SK-N-SH treated with all-trans-retinoic acid at 6 μM for 48 hours (cell line): Measurements from ENCODE around the gene IKZF3.

Experiments used
- ATAC-seq: fragments of 200-7000 bp; cut with Tn5 transposase; 3 replicates; pipeline ENCODE4 v1.9.1; 2020; ENCODE audit warnings: mild to moderate bottlenecking, moderate library complexity
- CSDC2 ChIP-seq: fragments of 250-450 bp; sonication (Bioruptor Pico); IDR thresholded peaks from 2 replicates; pipeline ENCODE4 v1.5.0; 2020; ENCODE audit warnings: mild to moderate bottlenecking, moderate library complexity
- CSRNP3 ChIP-seq: fragments of 250-450 bp; sonication (Bioruptor Pico); IDR thresholded peaks from 2 replicates; pipeline ENCODE4 v1.5.1; 2021; ENCODE audit warnings: mild to moderate bottlenecking, moderate library complexity
- ESRRG ChIP-seq: fragments of 250-450 bp; sonication (Bioruptor Pico); IDR thresholded peaks from 2 replicates; pipeline ENCODE4 v1.6.1; 2021; ENCODE audit warnings: mild to moderate bottlenecking
- GLIS3 ChIP-seq: fragments of 250-450 bp; sonication (Bioruptor Pico); IDR thresholded peaks from 2 replicates; pipeline ENCODE4 v1.5.0; 2020; ENCODE audit warnings: mild to moderate bottlenecking, moderate library complexity
- ISL1 ChIP-seq: fragments of 250-450 bp; sonication (Bioruptor Pico); IDR thresholded peaks from 2 replicates; pipeline ENCODE4 v2.1.2; 2022; ENCODE audit warnings: mild to moderate bottlenecking, moderate library complexity
- OSR1 ChIP-seq: fragments of 250-450 bp; sonication (Bioruptor Pico); IDR thresholded peaks from 2 replicates; pipeline ENCODE4 v1.8.0; 2022; ENCODE audit warnings: moderate library complexity, mild to moderate bottlenecking, inconsistent platforms
- POU6F1 ChIP-seq: fragments of 250-450 bp; sonication (Bioruptor Pico); IDR thresholded peaks from 2 replicates; pipeline ENCODE4 v1.8.0; 2021; ENCODE audit warnings: low read depth, mild to moderate bottlenecking, moderate library complexity, borderline replicate concordance
- PPARA ChIP-seq: fragments of 250-450 bp; sonication (Bioruptor Pico); IDR thresholded peaks from 2 replicates; pipeline ENCODE4 v1.5.0; 2020; ENCODE audit warnings: mild to moderate bottlenecking, borderline replicate concordance
- RARB ChIP-seq: fragments of 250-450 bp; sonication (Bioruptor Pico); IDR thresholded peaks from 2 replicates; pipeline ENCODE4 v1.8.0; 2021; ENCODE audit warnings: mild to moderate bottlenecking, moderate library complexity
- SNAI2 ChIP-seq: fragments of 250-450 bp; sonication (Bioruptor Pico); IDR thresholded peaks from 2 replicates; pipeline ENCODE4 v1.5.0; 2020; ENCODE audit warnings: mild to moderate bottlenecking, moderate library complexity
- TCF4 ChIP-seq: fragments of 250-450 bp; sonication (Bioruptor Pico); IDR thresholded peaks from 2 replicates; pipeline ENCODE4 v1.8.0; 2021; ENCODE audit warnings: mild to moderate bottlenecking, moderate library complexity, borderline replicate concordance
- TOX ChIP-seq: fragments of 250-450 bp; sonication (Bioruptor Pico); IDR thresholded peaks from 2 replicates; pipeline ENCODE4 v1.8.0; 2021; ENCODE audit warnings: mild to moderate bottlenecking, moderate library complexity, borderline replicate concordance
- ZC3H10 ChIP-seq: fragments of 250-450 bp; sonication (Bioruptor Pico); IDR thresholded peaks from 2 replicates; pipeline ENCODE4 v1.5.1; 2021; ENCODE audit warnings: mild to moderate bottlenecking, moderate library complexity
- ZFP3 ChIP-seq: fragments of 250-450 bp; sonication (Bioruptor Pico); IDR thresholded peaks from 2 replicates; pipeline ENCODE4 v1.5.0; 2020; ENCODE audit warnings: mild to moderate bottlenecking, moderate library complexity
- ZFP30 ChIP-seq: fragments of 450-650 bp; formaldehyde crosslinking; IDR thresholded peaks from 2 replicates; pipeline ENCODE4 v1.5.0; 2022; ENCODE audit warnings: mild to moderate bottlenecking, moderate library complexity
- ZNF565 ChIP-seq: fragments of 450-650 bp; formaldehyde crosslinking; conservative IDR thresholded peaks from 2 replicates; pipeline ENCODE4 v1.5.0; 2020; ENCODE audit warnings: low read depth, mild to moderate bottlenecking, moderate library complexity
- ZNF70 ChIP-seq: fragments of 450-650 bp; formaldehyde crosslinking; IDR thresholded peaks from 2 replicates; pipeline ENCODE4 v1.5.0; 2020; ENCODE audit warnings: mild to moderate bottlenecking, moderate library complexity
- ZNF8 ChIP-seq: fragments of 450-650 bp; formaldehyde crosslinking; IDR thresholded peaks from 2 replicates; pipeline ENCODE4 v1.5.0; 2020; ENCODE audit warnings: mild to moderate bottlenecking, moderate library complexity
- TF ChIP-seq, protein P1 (sequence below): fragments of 250-450 bp; sonication (Bioruptor Pico); IDR thresholded peaks from 2 replicates; pipeline ENCODE4 v1.8.0; 2020; ENCODE audit warnings: mild to moderate bottlenecking, moderate library complexity, borderline replicate concordance
- TF ChIP-seq, protein P2 (sequence below): fragments of 250-450 bp; sonication (Bioruptor Pico); IDR thresholded peaks from 2 replicates; pipeline ENCODE4 v1.5.1; 2020; ENCODE audit warnings: low read depth, mild to moderate bottlenecking, moderate library complexity

IKZF3 gene

DNA sequence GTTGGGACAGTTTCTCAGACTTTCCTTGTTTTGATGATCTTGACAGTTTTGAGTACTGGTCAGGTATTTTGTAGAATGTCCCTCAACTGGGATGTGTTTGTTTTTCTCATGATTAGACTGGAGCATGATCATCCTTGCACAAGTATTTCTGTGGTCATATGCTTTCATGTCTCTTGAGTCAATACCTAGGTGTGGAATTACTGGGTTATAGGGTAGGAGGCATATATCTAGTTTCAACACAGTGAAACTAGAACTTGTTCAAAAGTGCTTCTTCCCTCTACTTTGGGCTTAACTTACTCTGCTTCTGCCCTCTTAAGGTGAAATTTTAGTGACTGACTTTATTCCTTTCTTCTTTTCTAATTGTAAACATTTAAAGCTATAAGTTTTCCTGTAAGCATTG, 30.1 kb downstream of the IKZF3 start (continued):
- TF ChIP-seq TCF4 (CRISPR knock-in tag) (no peak), OSR1 (CRISPR knock-in tag) (no peak), ZC3H10 (CRISPR knock-in tag) (no peak), ZNF565 (CRISPR knock-in tag) (no peak), TOX (CRISPR knock-in tag) (no peak)

DNA sequence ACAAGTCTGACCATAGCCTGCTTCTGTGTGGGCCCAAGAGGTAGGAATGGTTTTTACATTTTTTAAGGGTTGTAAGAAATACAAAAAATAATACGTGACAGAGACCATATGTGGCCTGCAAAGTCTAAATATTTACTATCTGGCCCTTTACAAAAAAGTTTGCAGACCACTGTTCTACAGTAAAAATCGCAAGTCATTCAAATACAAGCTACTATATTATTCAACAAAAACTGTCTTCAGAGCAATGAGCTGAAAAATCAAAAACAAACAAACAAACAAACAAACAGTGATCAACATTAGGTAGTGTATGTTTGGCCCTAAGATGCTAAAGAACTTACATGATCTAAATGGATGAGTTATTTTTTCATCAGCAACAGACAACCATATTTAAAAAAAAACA, 32.5 kb downstream of the IKZF3 start:
- TF ChIP-seq SNAI2 (CRISPR knock-in tag) (no peak), GLIS3 (no peak), ZFP3 (no peak), PPARA (CRISPR knock-in tag) (no peak), RARB (CRISPR knock-in tag) (no peak), ZNF70 (CRISPR knock-in tag) (no peak), POU6F1 (CRISPR knock-in tag) (no peak)
- ATAC-seq = no peak

GRCh38 chr17:39828443-39828842, 35.7 kb downstream of the IKZF3 start:
- TF ChIP-seq ISL1 (CRISPR knock-in tag) (no peak), ZFP3 (no peak), CSRNP3 (CRISPR knock-in tag) (no peak), SNAI2 (CRISPR knock-in tag) (no peak), ZNF565 (CRISPR knock-in tag) (no peak)
- ATAC-seq = no peak

DNA sequence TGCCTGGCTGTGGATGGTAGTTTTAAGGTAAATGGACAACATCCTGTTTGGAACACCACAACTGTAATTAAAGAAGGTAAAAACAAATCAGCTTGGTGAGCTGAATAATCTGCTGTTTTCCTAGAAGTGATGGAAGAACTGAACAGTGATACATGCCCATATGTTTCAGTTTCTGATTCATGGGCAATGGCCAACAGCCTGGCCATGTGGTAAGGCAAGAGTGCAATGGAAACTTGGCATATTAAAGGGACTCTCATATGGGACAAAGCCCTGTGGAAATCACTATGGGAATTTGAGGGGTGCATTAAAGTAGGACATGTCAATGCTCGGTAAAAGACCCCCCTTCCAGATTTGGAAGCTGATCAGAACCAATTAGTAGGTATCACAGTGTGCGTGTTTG, 37.8 kb downstream of the IKZF3 start:
- TF ChIP-seq ESRRG (CRISPR knock-in tag) (no peak), ISL1 (CRISPR knock-in tag) (no peak), GLIS3 (no peak), SNAI2 (CRISPR knock-in tag) (no peak), TOX (CRISPR knock-in tag) (no peak), POU6F1 (CRISPR knock-in tag) (no peak), CSDC2 (CRISPR knock-in tag) (no peak), ZNF8 (CRISPR knock-in tag) (no peak), ZFP3 (no peak), ZNF70 (CRISPR knock-in tag) (no peak)
- TF ChIP-seq, protein P1, sequence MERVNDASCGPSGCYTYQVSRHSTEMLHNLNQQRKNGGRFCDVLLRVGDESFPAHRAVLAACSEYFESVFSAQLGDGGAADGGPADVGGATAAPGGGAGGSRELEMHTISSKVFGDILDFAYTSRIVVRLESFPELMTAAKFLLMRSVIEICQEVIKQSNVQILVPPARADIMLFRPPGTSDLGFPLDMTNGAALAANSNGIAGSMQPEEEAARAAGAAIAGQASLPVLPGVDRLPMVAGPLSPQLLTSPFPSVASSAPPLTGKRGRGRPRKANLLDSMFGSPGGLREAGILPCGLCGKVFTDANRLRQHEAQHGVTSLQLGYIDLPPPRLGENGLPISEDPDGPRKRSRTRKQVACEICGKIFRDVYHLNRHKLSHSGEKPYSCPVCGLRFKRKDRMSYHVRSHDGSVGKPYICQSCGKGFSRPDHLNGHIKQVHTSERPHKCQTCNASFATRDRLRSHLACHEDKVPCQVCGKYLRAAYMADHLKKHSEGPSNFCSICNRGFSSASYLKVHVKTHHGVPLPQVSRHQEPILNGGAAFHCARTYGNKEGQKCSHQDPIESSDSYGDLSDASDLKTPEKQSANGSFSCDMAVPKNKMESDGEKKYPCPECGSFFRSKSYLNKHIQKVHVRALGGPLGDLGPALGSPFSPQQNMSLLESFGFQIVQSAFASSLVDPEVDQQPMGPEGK = no peak
- TF ChIP-seq, protein P2, sequence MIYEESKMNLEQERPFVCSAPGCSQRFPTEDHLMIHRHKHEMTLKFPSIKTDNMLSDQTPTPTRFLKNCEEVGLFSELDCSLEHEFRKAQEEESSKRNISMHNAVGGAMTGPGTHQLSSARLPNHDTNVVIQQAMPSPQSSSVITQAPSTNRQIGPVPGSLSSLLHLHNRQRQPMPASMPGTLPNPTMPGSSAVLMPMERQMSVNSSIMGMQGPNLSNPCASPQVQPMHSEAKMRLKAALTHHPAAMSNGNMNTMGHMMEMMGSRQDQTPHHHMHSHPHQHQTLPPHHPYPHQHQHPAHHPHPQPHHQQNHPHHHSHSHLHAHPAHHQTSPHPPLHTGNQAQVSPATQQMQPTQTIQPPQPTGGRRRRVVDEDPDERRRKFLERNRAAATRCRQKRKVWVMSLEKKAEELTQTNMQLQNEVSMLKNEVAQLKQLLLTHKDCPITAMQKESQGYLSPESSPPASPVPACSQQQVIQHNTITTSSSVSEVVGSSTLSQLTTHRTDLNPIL (CRISPR knock-in tag) = no peak
- ATAC-seq = no peak

DNA sequence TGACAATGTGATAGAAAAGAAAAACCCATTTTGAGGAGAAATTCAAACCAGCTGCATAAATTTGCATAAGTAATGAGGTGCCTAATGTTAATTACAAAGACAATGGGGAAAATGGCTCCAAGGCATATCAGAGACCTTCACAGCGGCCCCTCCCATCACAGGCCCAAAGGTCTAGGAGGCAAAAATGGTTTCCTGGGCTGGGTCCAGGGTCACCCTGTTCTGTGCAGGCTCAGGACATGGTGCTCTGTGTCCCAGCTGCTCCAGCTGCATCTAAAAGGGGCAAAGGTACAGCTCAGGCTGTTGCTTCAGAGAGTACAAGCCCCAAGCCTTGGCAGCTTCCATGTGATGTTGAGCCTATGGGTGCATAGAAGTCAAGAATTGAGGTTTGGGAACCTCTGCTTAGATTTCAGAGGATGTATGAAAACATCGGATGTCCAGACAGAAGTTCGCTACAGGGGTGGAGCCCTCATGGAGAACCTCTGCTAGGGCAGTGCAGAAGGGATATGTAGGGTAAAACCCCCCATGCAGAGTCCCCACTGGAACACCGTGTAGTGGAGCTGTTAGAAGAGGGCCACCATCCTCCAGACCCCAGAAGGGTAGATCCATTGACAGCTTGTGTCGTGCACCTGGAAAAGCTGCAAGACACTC, 40.6 kb downstream of the IKZF3 start:
- ATAC-seq = no peak

More for the DNA sequence above, 40.6 kb downstream of the IKZF3 start:
- TF ChIP-seq ISL1 (CRISPR knock-in tag) = no peak
- no peak for TF ChIP-seq ZFP30
